GM23248 (cell line): ENCODE measurements around the gene SBK3.

Experiments
- EZH2 ChIP-seq: fragments of 200-600 bp; sonication (generic); IDR thresholded peaks from 2 replicates; pipeline ENCODE4 v1.6.1; 2018; ENCODE audit warnings: antibody characterized with exemption, mild to moderate bottlenecking; ENCODE audit not compliant: insufficient read depth, poor library complexity, severe bottlenecking
- EZH2phosphoT487 ChIP-seq: fragments of 200-600 bp; sonication (generic); IDR thresholded peaks from 2 replicates; pipeline ENCODE4 v1.6.1; 2018; ENCODE audit warnings: antibody characterized with exemption, moderate library complexity, mild to moderate bottlenecking, low read depth; ENCODE audit not compliant: insufficient read depth

DNA sequence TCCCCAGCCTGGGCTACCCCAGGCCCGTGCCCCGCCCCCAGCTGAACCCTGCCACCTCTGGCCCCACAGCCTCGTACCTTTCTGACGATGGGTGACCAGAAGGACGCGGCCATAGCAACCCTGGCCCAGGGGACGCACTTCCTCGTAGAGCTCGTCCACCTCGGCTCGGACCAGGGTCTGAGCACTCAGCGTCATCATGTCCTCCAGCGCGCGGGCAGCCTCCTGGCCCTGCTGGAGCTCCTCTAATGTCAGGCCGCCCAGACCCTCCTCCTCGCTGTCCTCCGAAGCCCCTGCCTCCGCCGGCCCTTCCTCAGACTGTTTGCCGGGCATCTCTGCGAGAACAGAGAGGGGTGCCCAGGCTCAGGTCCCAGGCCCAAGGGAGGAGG lies 9.4 kb downstream of the SBK3 start:
- TF ChIP-seq EZH2: no peak
- no peak for TF ChIP-seq EZH2phosphoT487
